CD4-positive, alpha-beta T cell treated with Interleukin-15 for 1 hour (primary cell): ENCODE measurements around the gene A3GALT2.

Source experiments
- DNase-seq: peaks from one replicate; pipeline ENCODE4 v3.0.0-alpha.2; 2020

Gene A3GALT2

DNA sequence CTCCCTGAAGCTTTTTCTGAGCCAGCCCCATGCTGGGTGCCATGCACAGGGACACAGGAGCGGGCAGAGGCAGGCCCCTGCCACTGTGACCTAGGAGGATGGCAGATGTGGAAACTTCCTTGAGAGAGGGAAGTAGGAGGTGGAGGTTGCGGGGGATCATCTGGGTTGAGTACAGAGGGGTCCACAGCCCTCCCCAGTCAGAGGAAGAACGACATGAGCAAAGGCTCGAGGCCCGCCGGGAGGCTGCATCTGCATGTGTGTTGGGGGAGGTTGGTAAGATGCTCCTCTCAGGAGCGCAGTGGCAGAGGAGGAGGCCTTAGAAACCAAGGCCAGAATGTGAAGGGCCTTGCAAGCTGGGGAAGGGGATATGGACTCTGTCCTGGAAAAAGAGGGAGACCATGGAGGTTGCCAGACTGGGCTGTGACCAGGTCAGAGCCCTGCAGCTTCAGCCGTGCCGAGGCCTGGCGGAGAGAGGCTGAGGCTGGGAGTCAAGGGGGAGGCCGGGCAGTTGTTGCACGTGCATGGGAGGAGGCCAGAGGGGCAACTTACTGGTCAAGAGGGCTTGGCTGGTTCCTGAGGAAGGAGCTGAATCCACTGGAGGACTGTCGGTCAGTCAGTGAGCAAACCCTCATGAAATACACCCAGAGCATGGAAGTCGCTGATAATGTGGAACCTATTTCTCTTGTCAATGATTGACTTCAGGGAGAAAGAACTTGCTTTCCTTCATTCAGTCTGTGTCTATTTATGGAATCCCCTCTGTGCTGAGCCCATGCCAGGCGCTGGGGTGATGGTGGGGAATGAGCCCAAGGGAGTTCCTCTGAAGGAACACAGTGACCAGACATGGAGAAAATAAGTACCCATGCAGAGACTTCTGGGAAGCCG, 31.7 kb downstream of the A3GALT2 start:
- DNase-seq: no peak

DNA sequence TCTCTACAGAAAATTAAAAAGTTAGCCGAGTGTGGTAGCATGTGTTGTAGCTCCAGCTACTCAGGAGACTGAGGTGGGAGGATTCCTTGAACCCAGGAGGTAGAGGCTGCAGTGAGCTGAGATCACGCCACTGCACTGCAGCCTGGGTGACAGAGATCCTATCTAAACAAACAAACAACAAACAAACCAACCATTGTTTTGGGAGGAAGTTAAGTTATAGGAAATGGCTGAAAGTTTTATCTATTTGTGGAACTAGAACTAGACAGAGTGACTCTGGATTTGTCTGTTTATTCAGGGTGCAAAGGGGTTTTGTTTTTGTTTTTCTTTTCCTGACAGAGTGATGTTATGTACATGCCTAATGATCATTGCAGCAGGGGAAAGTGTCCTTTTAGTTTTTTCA, 33.6 kb downstream of the A3GALT2 start:
- DNase-seq: no peak

DNA sequence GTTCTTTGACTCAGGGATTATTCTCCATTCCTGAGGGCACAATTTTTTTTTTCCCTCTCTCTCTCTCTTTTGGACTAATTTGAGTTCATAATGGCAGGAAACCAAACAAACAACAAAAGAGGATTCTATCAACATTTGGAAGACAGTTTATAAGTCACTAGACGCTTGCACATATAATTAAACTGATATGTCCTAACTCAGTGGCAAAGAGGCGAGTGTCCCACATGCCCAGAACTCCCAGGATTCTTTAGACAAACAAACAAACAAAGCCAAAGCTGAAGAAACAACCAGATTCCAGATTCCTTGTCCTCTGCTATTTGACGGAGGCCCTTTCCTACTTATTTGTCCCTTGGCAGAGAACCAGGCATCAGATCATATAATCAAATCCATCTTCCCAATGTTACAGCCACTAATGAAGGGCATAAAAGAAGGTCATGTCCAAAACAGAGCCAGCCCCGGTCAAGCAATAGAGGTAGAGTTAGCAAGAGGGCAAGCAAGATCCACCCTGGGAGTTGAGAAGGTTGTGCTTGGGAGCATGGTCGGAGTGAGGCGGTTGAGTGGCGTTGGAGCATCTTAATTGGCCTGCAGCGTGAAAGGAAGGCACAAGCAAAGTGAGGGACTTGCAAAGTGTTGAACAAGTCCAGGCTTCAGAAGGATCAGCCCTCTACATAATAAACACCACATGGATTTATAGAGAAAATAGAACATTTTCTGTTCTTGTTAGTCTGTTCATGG, 34.3 kb downstream of the A3GALT2 start:
- no peak for DNase-seq

DNA sequence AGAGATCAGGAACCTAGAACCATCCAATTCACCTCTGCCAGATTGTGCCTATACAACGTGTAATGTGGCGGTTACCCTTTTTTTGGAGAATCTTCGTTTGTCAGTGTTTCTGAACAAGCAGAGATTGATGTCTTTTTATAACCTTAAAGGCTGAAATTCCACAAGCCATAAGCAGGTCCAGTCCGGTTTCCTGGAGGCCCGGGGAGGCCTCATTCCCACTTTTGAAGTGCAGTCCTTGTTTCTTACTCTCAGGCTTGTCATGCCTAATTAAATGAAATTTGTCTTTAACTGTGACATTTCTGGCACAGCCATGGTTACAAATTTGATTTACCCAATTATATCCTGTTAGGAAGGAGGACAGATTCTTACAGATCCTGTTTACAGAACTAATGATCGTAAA, 36.8 kb downstream of the A3GALT2 start:
- no peak for DNase-seq

DNA sequence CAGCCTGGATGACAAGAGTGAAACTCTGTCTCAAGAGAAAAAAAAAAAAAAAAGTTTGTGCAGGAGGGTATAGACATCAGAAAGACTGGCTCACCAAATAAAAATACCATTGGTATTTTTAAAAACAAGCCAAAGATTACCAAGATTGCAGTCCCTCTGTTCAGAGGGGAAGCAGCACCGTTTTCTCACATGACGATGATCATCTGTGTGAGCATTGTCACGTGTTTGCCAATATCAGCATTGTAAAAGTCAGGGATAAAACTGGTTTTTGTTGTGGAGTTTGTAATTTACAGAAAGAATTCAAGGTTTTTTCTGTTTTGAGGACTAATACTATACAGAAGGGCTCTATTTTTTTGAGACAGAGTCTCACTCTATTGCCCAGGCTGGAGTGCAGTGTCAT, 38.1 kb downstream of the A3GALT2 start:
- DNase-seq: no peak

DNA sequence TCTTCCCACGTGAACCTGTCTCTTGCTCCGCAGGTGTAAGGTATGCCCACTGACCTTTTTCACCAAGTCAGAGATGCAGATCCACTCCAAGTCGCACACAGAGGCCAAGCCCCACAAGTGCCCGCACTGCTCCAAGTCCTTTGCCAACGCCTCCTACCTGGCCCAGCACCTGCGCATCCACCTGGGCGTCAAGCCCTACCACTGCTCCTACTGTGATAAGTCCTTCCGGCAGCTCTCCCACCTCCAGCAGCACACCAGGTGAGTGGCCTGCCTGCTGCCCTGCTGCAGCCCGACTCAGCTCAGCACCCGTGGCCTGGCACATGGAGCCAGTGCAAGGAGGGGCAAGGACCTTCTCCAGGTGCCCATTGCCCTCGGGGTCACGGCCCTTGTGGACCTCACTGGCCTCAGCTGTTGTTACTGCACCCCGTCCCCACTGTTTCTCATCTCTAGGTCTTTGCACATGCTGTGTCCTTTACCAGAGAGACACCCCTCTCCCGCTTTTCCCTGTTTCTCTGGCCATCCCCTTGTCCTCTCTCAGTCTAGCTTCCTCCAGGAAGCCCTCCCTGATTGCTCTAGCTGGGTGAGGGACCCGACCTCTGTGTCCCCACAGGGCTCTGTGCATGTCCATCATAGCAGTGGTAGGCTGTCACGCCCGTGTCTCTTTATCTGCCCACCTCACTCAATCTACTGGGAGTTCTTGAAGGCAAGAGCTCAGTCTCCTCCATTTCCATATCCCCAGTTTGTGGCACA, 39.2 kb downstream of the A3GALT2 start:
- no peak for DNase-seq

DNA sequence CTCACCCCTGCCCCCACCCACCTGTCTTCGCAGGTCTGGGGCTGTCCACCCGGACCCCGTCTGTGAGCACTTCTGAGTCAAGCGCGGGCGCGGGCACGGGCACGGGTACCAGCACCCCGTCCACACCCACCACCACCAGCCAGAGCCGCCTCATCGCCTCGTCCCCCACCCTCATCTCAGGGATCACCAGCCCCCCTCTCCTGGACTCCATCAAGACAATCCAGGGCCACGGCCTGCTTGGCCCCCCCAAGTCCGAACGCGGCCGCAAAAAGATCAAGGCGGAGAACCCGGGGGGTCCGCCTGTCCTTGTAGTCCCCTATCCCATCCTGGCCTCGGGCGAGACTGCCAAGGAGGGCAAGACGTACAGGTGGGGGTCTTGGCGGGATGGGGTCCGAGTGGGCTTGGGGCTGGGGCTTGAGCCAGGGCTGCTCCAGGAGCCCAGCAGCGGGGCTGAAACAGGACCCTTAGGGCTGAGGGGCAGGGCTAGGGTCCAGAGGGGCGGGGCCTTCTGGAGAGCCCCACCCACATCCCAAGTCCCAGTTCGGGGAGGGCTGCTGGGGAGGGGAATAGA, 40.7 kb downstream of the A3GALT2 start:
- DNase-seq: no peak

DNA sequence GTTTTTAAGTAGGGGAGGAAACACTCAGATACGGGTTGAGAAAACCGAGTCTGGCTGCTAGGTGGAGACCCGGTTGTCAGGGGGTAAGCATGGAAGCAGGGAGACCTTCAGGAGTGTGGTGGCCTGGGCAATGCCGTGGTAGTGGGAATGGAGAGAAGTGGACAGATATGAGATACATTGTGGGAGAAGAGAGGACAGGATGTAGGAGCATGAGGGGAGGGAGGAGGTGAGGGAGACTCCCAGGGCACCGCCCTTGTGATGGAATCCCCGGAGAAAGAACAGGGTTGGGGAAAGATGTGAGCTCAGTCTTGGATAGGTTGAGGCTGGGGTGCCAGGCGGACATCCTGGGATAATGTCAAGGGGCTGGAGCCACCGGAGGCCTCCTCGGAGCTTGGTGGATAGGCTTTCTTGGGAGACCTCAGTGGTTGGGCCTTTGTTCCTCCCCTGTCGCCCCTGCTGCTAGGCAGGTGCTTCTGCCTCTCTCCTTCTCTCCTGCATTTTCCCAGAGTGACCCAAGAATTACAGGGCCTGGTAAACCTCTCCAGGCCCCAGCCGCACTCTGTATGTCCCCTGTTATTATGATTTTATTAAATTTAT, 43.3 kb downstream of the A3GALT2 start:
- DNase-seq: no peak

DNA sequence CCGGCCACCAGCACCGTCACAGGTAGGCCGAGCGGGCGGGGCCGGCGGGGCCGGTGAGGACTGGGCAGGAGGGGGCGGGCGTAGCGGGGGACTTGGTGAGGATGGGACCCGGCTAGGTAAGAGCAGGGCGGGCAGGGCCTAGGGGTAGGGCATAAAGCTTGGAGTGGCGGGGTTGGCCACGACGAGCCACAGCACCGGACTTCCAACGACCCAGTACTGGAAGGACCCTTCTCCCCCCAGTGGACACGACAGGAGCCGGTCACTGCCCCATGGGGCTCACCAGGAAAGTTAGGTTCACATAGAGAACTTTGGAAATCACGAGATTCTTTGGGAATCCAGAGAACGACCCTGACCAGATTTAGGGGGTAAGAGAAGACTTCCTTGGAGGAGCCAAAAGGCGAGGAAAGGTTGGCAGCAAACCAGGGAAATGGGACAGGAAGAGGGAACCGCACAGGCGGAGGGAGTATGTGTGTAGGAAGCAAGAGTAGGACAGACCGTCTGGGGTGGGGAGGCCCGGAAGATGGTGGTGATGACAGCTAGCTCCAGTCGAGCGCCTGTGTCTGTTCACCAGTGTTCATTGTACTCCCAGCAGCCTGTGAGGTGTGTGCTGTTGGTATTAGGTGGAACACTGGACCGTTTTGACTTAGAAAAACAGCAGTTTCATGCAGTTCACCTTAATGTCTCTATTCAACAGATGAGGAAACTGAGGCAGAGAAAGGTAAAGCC, 44.2 kb downstream of the A3GALT2 start:
- no peak for DNase-seq

DNA sequence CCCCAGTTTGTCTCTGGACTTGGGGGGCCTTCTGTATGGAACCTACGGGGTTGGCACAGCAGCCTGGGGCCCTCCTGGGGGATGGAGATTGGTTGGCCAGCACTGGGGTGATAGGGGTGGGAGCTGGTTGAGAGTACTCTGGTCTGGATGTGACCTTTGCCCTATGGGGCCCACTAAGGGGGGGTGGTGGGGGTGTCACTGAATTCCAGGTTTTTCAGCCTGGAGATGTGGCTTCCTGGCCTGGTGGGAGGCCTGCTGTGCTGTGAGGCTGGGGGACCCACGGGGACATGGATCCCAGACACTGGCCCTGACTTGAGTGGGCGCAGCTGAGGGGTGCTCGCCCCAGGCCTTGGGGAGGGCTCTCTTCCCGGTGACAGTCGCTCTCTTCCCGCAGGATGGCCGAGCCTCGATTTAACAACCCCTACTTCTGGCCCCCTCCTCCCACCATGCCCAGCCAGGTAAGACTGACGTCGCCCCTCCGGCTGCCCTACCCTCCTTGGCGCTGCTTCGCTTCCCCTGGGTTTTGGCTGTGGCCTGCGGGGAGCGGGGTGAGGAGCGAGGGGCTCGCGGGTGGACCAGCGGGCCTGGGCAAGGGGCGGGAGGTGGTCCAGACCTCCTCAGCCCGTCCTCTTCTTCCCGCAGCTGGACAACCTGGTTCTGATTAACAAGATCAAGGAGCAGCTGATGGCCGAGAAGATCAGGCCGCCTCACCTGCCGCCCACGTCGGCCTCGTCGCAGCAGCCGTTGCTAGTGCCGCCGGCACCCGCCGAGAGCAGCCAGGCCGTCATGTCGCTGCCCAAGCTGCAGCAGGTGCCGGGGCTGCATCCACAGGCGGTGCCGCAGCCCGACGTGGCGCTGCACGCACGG, 45.0 kb downstream of the A3GALT2 start:
- no peak for DNase-seq

DNA sequence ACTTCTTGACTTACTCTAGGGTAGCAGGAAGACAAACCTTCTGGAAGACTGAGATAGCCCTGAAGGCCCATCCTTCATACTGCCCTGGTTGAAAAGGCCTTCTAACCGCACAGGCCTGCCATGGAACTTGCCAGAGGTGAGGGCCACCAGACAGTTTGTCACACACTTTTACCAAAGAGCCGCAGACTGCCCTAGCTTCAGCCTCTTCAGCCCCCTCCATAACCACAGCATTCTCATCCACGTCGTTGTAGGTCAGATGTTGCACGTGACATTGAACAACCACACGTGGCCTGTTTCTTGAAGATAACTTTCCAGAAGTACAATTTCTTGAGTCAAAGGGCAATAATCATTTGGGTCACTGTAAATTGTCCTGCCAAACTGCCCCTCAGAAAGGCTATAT, 45.7 kb downstream of the A3GALT2 start:
- DNase-seq: no peak

DNA sequence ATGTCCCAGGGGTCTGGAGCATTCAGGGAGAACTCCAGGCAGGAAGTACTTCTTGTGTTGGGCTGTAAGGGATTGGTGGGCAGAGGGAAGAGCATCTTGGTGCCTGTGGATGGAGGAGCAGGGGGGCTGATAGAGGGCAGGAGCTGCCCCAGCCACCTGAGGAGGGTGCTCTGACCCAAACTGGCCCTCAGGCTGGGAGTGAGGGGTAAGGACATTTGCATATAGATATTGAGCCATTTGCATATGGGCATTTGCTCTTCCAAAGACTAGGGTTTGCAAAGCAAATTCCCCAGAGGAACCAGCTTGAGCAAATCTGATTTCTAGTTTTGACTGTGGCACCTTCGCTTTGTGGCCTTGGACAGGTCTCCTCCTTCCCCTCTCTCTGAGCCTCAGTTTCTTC, 46.5 kb downstream of the A3GALT2 start:
- DNase-seq: no peak

DNA sequence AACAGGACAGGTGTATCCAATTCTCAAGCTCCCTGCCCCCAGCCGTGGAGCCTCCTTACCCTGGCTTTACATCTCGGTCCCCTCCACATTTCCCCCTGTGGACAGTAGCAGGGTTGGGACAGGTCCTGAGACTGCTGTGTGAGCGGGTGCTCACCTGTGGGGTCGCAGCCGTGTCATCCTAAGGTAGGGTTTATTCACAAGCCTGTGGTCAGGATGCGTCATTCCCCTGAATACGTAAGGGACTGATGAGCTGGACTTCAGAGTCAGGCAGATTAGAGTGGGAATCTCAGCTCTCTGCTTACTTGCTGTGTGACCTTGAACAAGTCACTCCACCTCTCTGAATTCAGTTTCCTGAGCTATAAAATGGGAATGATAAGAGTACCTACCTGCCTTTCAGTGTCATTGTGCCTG, 46.9 kb downstream of the A3GALT2 start:
- no peak for DNase-seq

DNA sequence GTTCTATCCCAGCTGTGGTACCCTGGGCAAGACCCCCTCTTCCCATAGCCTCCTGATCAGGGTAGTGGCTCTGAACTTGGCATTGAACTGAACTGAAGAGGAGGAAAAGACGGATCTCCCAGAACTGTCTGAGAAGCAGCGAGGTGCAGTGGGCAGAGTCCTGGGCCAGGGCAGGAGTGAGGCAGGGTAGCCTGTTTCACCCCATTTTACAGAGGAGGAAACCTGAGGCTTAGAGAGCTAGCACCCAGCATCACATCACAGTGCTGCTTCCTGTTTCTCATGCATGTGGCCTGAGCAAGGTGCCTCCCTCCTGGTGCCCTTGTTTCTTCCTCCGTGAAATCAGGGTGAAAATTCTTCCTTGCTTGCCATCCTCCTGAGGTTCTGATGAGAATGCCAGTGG, 47.5 kb downstream of the A3GALT2 start:
- DNase-seq: no peak

DNA sequence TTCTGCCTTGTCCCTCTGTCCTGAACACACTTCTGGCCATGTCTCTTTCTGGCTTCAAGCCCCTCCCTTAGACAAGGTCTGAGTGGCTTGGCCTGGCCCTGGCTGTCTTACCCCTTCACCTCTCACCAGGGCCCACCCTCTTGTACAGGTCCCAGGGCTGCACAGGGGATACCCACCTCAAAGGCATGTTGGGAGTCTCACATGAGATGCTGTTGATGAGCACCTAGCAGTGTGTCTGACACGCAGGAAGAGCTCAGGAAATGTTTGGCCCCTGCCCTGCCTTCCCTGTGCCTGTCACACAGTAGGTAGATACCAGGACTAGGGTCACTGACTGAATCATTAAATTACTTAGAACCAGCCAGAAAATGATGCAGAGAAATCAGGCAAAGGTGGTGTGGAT, 48.0 kb downstream of the A3GALT2 start:
- DNase-seq: no peak

DNA sequence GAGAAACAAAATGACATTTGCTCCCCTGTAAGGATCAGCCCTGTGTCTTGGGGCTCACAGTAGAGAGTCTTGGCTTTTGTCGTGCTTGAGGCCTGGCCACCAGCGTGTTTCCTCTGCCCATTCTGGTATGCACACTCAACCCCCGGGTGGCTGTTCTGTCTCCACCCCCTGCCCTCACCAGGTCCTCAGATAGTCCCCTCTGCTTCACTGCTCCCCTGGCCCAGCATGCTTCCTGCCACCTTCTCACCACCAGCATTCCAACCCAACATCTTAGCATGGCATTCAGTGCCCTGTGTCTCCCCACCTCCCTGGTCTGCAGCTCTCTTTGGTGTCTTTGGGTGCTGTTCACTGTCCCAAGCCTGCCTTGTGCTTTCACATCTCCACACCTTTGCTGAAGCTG, 48.4 kb downstream of the A3GALT2 start:
- no peak for DNase-seq

DNA sequence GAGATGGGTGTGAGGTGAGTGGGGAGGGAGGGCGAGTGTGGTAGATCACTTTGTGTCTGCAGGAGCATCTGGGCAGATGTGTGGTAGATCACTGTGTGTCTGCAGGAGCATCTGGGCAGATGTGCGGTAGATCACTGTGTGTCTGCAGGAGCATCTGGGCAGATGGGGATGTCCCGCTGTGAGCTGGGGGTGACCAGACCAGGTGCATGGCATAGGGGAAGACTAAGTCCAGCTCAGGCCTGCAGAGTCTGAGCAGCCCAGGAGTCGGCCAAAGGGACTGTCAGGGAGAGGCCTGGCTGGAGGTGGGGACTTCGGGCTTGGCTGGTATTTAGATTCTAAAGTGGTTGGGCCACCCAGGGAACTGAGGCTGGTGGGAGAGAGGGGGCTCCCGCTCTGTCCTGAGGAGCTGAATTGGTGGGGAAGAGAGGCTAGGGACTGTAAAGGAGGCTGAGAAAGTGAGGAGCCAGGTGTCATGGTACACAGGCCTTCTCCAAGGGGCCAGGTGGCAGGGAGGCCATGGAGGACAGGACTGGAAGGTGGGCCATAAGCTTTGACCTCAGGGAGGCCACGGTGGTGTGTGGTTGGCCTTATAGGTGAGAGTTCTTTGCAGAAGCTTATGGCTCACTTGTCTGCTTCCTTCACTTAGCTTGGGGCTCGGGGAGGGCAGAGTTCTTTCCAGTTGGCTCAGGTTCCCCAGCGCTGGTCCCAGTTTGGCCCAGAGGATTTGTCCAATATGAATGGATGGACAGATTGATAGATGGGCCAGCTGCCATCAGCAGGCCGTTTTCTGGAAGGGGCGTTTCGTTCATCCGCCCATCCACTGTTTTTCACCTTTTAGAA, 49.0 kb downstream of the A3GALT2 start:
- no peak for DNase-seq

DNA sequence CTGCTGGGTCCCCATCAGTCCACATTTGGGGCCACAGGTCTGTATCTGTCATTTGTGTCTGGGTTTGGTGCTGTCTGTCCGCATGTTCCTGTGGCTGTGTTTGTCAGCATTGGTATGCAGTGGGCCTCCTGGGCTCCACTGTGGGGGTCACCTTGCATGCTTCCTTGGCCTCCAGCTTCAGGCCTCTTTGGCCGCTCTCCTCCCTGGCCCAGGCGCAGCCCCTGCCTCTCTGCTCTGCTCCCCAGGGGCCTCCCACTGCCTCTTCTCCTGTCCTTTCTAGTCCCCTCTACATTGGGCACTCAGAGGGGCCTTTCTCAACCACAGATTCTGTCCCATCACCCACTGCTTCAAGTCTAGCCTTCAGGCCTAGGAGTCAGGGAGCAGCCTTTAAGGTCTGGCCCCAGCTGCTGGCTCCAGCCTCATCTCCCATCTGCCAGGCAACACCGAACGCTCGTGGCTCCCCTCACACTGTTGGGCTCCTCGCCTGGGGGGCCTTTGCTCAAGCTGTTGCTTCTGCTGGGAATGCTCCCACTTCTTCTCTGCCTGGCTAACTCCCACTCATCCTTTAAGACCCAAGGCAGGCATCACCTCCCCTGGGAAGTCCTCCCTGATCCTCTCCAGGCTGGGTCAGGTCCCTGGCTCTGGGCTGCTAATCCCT, 50.0 kb downstream of the A3GALT2 start:
- no peak for DNase-seq

DNA sequence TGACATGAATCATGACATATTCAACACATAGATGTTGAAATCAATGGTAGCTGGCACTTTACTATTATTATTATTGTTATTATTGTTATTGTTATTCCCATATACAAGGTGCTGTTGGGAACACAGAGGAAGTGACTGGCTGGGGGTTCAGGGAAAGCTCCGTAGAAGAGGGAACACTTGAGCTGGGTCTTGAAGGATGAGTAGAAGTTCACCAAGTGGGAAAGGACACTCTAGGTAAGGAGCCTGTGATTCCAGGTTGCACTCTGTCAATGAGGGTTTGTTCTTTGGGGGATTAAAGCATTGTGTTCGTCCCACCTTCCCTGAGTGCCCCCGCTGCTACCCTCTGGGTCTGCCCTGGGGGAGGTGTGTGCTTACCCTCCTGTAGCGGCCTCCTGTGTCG, 50.5 kb downstream of the A3GALT2 start:
- no peak for DNase-seq

DNA sequence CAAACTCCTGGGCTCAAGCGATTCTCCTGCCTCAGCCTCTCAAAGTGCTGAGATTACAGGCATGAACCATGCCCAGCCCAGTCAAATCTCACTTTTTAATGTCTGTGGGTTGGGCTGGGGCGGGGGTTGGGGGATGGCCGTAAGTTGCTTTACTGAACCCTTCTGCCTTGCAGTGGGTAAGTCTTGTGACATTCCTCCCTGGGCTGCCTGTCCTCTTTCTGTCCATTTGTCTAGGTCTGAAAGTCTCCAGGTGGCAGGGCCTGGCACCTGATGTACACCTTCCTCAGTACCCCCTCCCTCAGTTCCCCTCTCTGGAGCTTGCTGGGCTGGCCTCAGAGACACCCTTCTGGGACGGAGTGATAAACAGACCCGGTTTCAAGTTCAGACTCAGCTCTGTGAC, 51.3 kb downstream of the A3GALT2 start:
- DNase-seq: no peak
